GM12874 (cell line): ENCODE measurements around the gene MT3.

ENCODE experiments used
- TF ChIP-seq, protein P1 (sequence below): IDR thresholded peaks from 2 replicates; pipeline ENCODE4 v1.5.1; 2011; ENCODE audit warnings: low read depth, mild to moderate bottlenecking, control low read depth, low read length, moderate library complexity; ENCODE audit not compliant: insufficient read depth

MT3 gene

DNA sequence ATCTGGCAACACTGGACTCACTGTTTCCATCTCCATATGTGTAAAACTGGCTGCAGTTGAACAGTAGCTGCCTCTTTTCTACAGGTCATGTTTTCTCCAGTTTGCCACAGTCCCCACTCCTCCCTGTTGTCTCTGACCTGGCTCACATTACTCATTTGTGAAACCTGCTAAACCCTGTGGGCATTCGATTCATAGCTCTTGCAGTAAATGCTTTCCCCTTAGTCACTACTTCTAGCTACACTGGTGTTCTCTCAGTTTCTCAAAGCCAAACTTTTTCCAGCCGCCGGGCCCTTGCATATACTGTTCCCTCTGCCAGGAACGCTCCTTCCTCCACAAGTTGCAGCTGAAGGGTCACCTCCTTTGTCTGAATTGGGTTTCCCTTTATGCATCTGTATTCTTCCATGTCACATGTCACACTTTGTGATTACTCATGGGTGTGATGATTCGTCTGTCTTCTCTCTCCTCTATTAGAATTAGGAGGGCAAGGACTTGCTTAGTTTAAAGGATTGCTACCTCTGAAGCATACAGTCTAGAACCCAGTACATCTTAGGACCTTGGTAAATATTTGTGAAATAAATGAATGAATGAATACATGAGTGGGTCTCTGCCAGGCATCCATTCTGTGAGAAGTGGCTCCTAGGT is 39.5 kb upstream of the MT3 start:
- TF ChIP-seq, protein P1, sequence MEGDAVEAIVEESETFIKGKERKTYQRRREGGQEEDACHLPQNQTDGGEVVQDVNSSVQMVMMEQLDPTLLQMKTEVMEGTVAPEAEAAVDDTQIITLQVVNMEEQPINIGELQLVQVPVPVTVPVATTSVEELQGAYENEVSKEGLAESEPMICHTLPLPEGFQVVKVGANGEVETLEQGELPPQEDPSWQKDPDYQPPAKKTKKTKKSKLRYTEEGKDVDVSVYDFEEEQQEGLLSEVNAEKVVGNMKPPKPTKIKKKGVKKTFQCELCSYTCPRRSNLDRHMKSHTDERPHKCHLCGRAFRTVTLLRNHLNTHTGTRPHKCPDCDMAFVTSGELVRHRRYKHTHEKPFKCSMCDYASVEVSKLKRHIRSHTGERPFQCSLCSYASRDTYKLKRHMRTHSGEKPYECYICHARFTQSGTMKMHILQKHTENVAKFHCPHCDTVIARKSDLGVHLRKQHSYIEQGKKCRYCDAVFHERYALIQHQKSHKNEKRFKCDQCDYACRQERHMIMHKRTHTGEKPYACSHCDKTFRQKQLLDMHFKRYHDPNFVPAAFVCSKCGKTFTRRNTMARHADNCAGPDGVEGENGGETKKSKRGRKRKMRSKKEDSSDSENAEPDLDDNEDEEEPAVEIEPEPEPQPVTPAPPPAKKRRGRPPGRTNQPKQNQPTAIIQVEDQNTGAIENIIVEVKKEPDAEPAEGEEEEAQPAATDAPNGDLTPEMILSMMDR: no peak

DNA sequence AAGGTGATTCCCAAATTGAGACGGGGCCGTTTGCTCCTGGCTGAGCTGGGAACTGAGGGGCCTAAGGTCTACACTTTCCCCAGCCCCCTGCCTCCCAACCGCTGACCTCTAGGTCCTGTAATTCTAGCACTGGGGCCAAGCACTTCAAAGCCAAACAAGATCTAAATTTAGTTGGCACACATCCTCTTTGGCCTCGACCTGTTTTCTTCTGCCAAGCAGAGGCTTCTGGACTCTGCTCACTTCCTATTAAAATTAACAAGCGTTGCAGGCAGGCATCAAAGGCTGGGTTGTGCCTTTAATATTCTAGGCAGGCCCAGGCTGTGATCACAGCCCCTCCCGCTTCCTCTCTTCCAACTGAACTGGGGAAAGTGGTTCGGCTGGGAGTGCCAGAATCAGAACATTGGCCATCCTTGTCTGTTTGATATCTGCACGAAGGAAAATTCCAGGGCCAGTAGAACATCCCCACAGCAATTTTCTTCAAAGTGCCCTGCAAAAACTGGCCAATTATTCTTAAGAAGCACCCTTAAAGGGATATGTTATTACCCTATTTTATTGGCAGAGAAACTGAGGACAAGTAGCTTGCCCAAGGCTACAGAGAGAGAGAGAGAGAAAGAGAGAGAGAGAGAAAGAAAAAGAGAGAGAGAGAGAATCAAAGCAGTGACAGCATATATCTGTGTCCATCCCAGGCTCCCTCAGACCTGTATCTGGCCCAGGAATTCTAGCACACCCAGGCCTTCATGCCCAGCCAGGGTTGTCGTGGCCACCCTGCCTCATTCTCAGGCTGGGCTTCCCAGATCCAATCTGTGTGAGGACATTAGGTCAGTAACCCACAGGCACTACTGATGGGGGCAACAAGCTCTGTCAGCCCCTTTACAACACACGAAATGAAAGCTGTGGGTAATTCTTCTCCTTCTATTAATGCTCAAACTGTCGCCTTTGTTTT is 37.3 kb upstream of the MT3 start:
- TF ChIP-seq, protein P1: no peak

DNA sequence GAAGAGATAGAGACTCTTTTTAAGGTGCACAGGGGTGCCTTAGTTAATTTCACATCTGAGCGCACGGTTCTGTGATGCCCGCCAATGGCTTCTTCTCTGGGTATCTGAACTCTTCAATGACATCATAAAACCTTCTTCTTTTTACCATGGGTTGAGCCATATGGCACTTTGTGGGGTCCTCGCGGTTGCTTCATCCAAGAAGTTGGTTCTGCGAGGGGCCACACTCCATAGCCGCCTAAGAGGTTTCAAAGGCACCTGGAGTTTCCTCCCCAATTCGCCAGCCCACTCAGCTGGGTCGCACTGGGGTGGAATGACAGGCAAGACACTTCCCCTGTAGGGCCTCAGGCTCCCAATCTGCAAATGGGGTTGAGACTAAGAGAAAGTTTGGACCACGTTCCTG is 34.9 kb upstream of the MT3 start:
- TF ChIP-seq, protein P1: no peak

DNA sequence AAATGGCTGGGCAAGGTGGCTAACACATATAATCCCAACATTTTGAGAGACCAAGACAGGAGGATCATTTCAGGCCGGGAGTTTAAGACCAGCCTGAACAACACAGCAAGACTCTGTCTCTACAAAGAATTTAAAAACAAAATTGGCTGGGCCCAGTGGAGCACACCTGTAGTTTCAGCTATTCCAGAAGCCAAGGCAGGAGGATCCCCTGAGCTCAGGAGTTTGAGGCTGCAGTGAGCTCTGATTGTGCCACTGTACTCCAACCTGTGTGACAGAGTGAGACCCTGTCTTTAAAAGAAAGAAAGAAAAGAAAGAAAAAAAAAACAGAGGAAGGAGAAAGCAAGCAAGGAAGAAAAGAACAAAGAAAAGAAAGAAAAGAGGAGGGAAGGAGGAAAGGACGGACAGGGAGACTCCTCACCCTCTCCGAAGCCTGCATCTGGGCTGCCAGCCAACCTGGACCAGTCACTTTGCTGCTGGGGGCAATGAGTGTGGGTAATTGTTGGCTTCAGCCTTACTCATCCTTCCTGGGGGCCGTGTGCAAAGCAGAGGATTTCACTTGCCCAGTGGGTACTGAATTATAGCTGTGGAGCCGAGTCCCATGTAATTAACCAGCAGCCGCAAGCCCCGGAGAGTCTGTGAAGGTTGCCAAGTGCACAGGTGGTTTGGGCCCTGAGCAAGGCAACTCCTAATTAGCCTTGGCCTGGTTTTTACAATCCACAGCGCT is 31.1 kb upstream of the MT3 start:
- TF ChIP-seq, protein P1: no peak

DNA sequence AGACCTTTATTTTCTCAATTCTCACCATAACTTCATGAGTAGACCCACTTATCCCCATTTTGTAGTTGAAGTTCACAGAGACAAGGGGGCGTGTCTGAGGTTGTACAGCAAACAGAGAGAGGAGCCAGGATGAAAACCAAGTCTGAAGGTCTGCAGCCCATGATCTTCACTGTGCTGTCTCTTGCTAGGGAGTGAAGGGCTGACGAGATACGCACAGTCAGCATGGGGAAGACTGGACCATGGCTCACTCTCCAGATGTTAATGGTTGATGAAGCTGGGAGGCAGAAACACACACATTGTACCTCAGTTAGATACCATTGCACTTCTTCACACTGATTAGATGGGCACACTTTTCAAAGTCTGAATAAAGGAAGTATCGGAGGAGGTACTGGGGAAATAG is 30.2 kb upstream of the MT3 start:
- TF ChIP-seq, protein P1: no peak

DNA sequence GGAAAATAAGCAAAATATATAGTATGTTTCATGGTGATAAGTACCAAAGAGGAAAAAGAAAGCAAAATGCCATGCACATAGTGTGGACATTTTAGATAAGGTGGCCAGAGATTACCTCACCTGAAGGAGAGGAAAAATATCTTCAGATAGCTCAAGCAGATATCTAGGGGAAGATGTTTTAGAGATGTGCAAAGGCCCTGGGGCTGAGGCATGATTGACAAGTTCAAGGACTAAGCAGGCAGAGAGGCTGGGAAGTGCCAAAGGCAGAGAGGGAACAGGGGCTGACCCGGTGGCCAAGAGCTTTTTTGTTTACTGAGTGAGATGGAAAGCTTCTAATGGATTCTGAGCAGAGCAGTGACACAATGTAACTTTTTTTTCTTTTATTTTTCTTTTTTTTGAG is 28.9 kb upstream of the MT3 start:
- TF ChIP-seq, protein P1: no peak

DNA sequence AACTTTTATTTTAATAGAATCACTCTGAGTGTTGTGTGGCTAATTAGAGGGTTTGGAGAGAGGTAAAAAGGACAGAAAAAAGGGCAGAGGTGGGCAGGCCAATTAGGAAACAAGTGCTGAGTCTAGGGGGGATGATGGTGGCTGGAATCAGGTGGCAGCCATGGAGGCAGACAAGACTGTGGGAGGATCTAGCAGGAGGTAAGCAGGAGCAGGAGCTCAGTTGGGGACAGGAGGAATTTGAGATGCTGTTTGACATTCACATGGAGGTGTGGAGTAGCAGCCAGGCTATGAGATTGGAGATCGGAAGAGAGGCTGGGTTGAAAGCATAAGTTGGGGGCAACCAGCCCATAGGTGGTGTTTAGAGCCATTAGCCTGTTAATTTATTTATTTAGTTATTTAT is 28.2 kb upstream of the MT3 start:
- TF ChIP-seq, protein P1: no peak
